Gastrocnemius medialis (tissue), 4 donors: ENCODE results near the gene PRKCA. TPM values are rescaled to one million over a fixed set of nuclear protein-coding genes. Genes with fewer than 3 reads are reported as not detected.
"Not testable (repeated sequence)": the region's sequence is repeated elsewhere in the genome, so short reads cannot be mapped to it uniquely, and the experiment has no call there.

ENCODE experiments used
- ATAC-seq, 2 donors: fragments of 150-250 bp; one replicate each; pipeline ENCODE4 v1.9.1; 2016
- DNase-seq, 2 donors: peaks; one replicate each; pipeline ENCODE4 v3.0.0-alpha.2; 2019
- H3K27ac ChIP-seq, 4 donors: fragments of 200-600 bp; sonication (generic); 1 replicate in 1 of 4; 2 replicates in 3 of 4; pipeline ENCODE4 v1.5.1; 2016 to 2018; ENCODE audit warnings: mild to moderate bottlenecking in 2 of 4, moderate library complexity in 1 of 4
- H3K27me3 ChIP-seq, 3 donors: fragments of 200-600 bp; sonication (generic) in 2 of 3; 1 replicate in 1 of 3; 2 replicates in 2 of 3; pipeline versions ENCODE4 v1.5.1 to v1.6.0; 2016 to 2019; ENCODE audit warnings: mild to moderate bottlenecking in 1 of 3, moderate library complexity in 1 of 3
- H3K36me3 ChIP-seq, 2 donors: fragments of 200-600 bp; sonication (generic) in 1 of 2; one replicate each; pipeline ENCODE4 v1.5.1; 2017 to 2018
- H3K4me1 ChIP-seq, 2 donors: fragments of 200-600 bp; sonication (generic) in 1 of 2; one replicate each; pipeline ENCODE4 v1.5.1; 2016 to 2017; ENCODE audit warnings: mild to moderate bottlenecking in 2 of 2
- H3K4me3 ChIP-seq, 4 donors: fragments of 200-600 bp; sonication (generic) in 3 of 4; 1 replicate in 1 of 4; 2 replicates in 3 of 4; pipeline ENCODE4 v1.5.1; 2016 to 2019; ENCODE audit warnings: mild to moderate bottlenecking in 2 of 4
- H3K9me3 ChIP-seq, 3 donors: fragments of 200-600 bp; sonication (generic) in 2 of 3; 1 replicate in 1 of 3; 2 replicates in 2 of 3; pipeline ENCODE4 v1.5.1; 2016 to 2019
- POLR2A ChIP-seq, 2 donors: fragments of 450-650 bp; IDR thresholded peaks; one replicate each; pipeline ENCODE4 v1.6.1; 2017; ENCODE audit warnings: antibody characterized with exemption in 2 of 2, mild to moderate bottlenecking in 2 of 2, moderate library complexity in 2 of 2
- in situ Hi-C, 4 donors: fragments of 200-750 bp; cut with MboI; loops; one replicate each; pipeline versions ENCODE4 v1.15.0 to v1.8.0; 2017; ENCODE audit warnings: low sequenced_read_pairs in 4 of 4
- intact Hi-C: fragments of 100-400 bp; cut with DNase I; formaldehyde crosslinking; loops from one replicate; pipeline ENCODE4 v1.15.1; 2023; ENCODE audit warnings: low total_unique reads
- total RNA-seq, 4 donors: library from RNA; depleted of rRNA; stranded (reverse); fragments of >200 nt; gene quantifications; one replicate each; pipeline versions ENCODE4 v1.1.0 to v1.2.3, GENCODE V29; 2016
- TF ChIP-seq, protein P1 (sequence below), 5 experiments: fragments of 450-650 bp in 3 of 5; fragments of 200-600 bp in 2 of 5; sonication (generic) in 2 of 5; IDR thresholded peaks in 4 of 5; conservative IDR thresholded peaks in 1 of 5; 1 replicate in 4 of 5; 2 replicates in 1 of 5; pipeline ENCODE4 v1.5.1; 2016 to 2019; ENCODE audit warnings: antibody characterized with exemption in 5 of 5, mild to moderate bottlenecking in 3 of 5, moderate library complexity in 3 of 5

PRKCA gene
- total RNA-seq, 4 donors from 2014 or later, result 7.6 to 16.8 (median 11.1) TPM

DNA sequence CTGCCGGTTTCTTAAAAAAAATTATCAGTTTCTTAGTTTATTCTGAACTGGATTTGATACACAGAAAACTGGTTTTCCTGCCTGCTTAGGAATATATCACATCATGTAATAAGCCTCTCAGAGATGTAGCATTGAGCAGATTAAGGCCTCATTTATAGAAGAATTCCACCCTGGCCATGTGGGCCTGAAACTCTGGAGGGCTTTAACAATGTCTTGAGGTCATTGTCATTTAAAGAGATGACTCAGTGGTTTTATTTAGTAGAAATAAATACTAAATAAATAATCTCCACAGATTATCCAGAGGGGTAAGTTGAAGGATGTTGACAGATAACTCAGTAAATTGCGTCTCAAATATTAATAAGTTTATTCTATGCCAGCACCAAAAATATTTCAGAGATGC, 56.9 kb downstream of the PRKCA start:
- Histone ChIP-seq H3K9me3 (no peaks in the 10 kb centered on the region), H3K36me3 (no peaks in the 10 kb centered on the region), H3K4me3 (no peak overlapping the region), H3K27me3 (no peaks in the 10 kb centered on the region), H3K4me1 (no peaks in the 10 kb centered on the region), H3K27ac (no peak overlapping the region)
- intact Hi-C loops (no loop called here), in situ Hi-C loops (no loop called here)
- DNase-seq (no peak), ATAC-seq (no peak)
- no peak for TF ChIP-seq POLR2A (IDR thresholded peaks at IDR 0.05)
- TF ChIP-seq, protein P1, sequence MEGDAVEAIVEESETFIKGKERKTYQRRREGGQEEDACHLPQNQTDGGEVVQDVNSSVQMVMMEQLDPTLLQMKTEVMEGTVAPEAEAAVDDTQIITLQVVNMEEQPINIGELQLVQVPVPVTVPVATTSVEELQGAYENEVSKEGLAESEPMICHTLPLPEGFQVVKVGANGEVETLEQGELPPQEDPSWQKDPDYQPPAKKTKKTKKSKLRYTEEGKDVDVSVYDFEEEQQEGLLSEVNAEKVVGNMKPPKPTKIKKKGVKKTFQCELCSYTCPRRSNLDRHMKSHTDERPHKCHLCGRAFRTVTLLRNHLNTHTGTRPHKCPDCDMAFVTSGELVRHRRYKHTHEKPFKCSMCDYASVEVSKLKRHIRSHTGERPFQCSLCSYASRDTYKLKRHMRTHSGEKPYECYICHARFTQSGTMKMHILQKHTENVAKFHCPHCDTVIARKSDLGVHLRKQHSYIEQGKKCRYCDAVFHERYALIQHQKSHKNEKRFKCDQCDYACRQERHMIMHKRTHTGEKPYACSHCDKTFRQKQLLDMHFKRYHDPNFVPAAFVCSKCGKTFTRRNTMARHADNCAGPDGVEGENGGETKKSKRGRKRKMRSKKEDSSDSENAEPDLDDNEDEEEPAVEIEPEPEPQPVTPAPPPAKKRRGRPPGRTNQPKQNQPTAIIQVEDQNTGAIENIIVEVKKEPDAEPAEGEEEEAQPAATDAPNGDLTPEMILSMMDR (IDR thresholded peaks at IDR 0.05 in 4 of 5, conservative IDR thresholded peaks at IDR 0.05 in 1 of 5), result no peak

DNA sequence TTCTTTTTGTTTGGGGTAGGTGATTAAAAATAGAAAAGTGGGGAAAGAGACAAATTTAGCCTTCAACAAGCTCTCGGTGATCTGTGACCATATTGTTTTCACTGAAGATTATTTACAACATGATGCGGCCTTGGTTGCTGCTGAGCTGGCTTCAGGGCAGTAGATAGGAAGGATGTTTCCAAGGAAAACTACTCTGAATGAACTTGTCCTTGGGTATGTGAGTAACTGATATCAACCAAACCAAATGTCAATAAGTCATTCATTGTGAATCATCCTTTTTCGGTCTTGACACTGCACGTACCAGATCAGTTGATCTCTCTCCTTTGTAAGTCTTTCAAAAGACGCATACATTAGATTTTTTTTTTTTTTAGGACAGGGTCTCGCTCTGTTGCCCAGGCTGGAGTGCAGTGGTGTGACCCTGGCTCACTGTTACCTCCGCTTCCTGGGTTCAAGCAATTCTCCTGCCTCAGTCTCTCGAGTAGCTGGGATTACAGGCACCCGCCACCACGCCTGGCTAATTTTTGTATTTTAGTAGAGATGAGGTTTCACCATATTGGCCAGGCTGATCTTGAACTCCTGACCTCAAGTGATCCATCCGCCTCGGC, 58.6 kb downstream of the PRKCA start:
- H3K4me3 ChIP-seq, H3K9me3 ChIP-seq, intact Hi-C loops, DNase-seq, H3K27ac ChIP-seq, H3K27me3 ChIP-seq, ATAC-seq, H3K4me1 ChIP-seq, H3K36me3 ChIP-seq: not testable (repeated sequence)
- in situ Hi-C loops, result loop anchor here in 1 of 4 donors (10.0 kb wide), 1 partner anchor 56 kb away; the partner anchor contains the start of gene PRKCA

DNA sequence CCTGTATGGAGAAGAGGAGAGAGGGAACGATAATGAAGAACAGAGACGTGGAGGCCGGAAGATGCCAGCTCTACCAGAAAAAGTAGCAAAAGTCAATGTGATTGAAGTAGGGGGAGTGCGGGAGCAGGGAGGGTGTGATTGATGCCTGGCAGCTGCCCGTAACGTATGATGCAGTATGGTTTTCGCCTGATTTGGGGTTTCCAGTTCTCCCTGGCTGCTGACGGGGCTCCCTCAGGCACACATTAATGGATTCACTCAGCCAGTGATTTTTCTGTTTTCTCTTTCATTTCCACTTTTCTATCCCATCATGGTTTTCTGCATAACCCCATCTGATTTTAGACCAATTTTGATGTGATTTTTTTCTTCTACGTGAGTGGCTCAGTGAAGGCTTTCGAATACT, 62.1 kb downstream of the PRKCA start:
- Histone ChIP-seq H3K4me3 (no peak overlapping the region), H3K36me3 (no peaks in the 10 kb centered on the region), H3K27me3 (no peaks in the 10 kb centered on the region), H3K9me3 (no peaks in the 10 kb centered on the region), H3K27ac (no peak overlapping the region), H3K4me1 (no peaks in the 10 kb centered on the region)
- intact Hi-C loops, result no loop called here
- no peak for DNase-seq
- no peak for TF ChIP-seq POLR2A (IDR thresholded peaks at IDR 0.05)
- TF ChIP-seq, protein P1 (IDR thresholded peaks at IDR 0.05 in 4 of 5, conservative IDR thresholded peaks at IDR 0.05 in 1 of 5), result no peak
- no peak for ATAC-seq
- in situ Hi-C loops, result loop anchor here in 1 of 4 donors (10.0 kb wide), 1 partner anchor 60 kb away; the partner anchor contains the start of gene PRKCA

DNA sequence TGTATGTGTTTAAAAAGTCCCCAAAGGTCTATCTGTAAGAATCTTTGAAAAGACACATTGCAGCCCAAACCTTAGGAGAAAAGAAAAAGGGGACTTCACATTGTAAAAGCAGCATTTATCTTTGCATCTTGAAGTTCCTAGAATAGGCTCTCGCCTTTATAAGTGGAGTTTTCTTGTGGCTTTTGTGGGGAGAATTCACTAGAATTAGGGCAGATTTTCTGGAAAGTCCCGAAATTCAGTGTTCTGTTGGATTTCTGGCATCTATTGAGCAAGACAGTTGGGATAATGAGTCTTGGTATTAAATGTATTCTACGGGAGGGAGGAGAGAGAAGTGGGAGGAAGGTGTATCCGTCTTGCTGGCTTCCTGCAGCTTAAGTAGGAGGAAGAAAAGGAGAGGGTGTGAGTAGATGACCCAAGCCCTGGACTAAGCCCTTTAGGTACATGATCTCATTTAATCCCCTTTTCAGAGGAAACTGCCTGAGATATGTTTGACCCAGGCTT, 62.6 kb downstream of the PRKCA start:
- no peaks in the 10 kb centered on the region for H3K27me3 ChIP-seq
- no peak overlapping the region for H3K27ac ChIP-seq
- intact Hi-C loops, result no loop called here
- H3K36me3 ChIP-seq, result no peaks in the 10 kb centered on the region
- H3K4me1 ChIP-seq, result no peaks in the 10 kb centered on the region
- ATAC-seq (no peak), DNase-seq (no peak)
- TF ChIP-seq POLR2A (IDR thresholded peaks at IDR 0.05), result no peak
- TF ChIP-seq, protein P1 (IDR thresholded peaks at IDR 0.05 in 4 of 5, conservative IDR thresholded peaks at IDR 0.05 in 1 of 5), result no peak
- in situ Hi-C loops, result loop anchor here in 1 of 4 donors (10.0 kb wide), 1 partner anchor 60 kb away; the partner anchor contains the start of gene PRKCA
- no peak overlapping the region for H3K4me3 ChIP-seq
- H3K9me3 ChIP-seq, result no peaks in the 10 kb centered on the region

GRCh38 chr17:66365903-66366302, 63.5 kb downstream of the PRKCA start:
- DNase-seq (no peak), ATAC-seq (no peak)
- Histone ChIP-seq H3K27me3 (no peaks in the 10 kb centered on the region), H3K4me1 (no peaks in the 10 kb centered on the region), H3K9me3 (no peaks in the 10 kb centered on the region), H3K4me3 (no peak overlapping the region), H3K27ac (no peak overlapping the region), H3K36me3 (no peaks in the 10 kb centered on the region)
- TF ChIP-seq POLR2A (IDR thresholded peaks at IDR 0.05), result no peak
- TF ChIP-seq, protein P1 (IDR thresholded peaks at IDR 0.05 in 4 of 5, conservative IDR thresholded peaks at IDR 0.05 in 1 of 5), result no peak
- intact Hi-C loops, result no loop called here
- in situ Hi-C loops, result loop anchor here in 1 of 4 donors (10.0 kb wide), 1 partner anchor 61 kb away; the partner anchor contains the start of gene PRKCA
